SK-MEL-5 (cell line): ENCODE data around the gene DDX41. TPM values are rescaled to one million over a fixed set of nuclear protein-coding genes. Genes with fewer than 3 reads are reported as not detected.
"Not testable (repeated sequence)": the region's sequence is repeated elsewhere in the genome, so short reads cannot be mapped to it uniquely, and the experiment has no call there.

Source experiments
- DNase-seq: peaks from one replicate; pipeline ENCODE4 v3.0.0-alpha.2; 2016; ENCODE audit warnings: low read depth, low spot score
- in situ Hi-C: cut with HindIII; loops from 2 replicates; pipeline ENCODE4 v1.10.0; 2016; ENCODE audit warnings: low sequenced_read_pairs, high pct_unique_total_duplicates, low pct_unique_long_range_greater_than_20kb
- total RNA-seq: library from RNA; depleted of rRNA; stranded (reverse); fragments of >200 nt; shearing (Covaris generic); gene quantifications from 2 replicates; pipeline ENCODE4 v1.2.3, GENCODE V29; 2014

The DDX41 gene
- total RNA-seq, 1 experiment from 2014 or later: 145 TPM

GRCh38 chr5:177494346-177495195 lies 22.2 kb downstream of the DDX41 start:
- DNase-seq: peak; percentile 34
- in situ Hi-C loops: no loop called here

GRCh38 chr5:177493795-177494345 lies 22.9 kb downstream of the DDX41 start:
- no peak for DNase-seq
- in situ Hi-C loops: no loop called here

- no peak for DNase-seq
- in situ Hi-C loops: no loop called here
Measured at GRCh38 chr5:177492841-177493240, 23.9 kb downstream of the DDX41 start.

- DNase-seq: no peak
- in situ Hi-C loops: no loop called here
Measured at GRCh38 chr5:177491983-177492746, 24.6 kb downstream of the DDX41 start.

GRCh38 chr5:177491429-177491945 lies 25.3 kb downstream of the DDX41 start:
- in situ Hi-C loops: no loop called here
- DNase-seq: peak; percentile 64

GRCh38 chr5:177490992-177491391 lies 25.8 kb downstream of the DDX41 start:
- in situ Hi-C loops: no loop called here
- no peak for DNase-seq

- in situ Hi-C loops: no loop called here
- DNase-seq: no peak
Measured at GRCh38 chr5:177490311-177490991, 26.3 kb downstream of the DDX41 start.

- in situ Hi-C loops: no loop called here
- DNase-seq: no peak
Measured at GRCh38 chr5:177489119-177489716, 27.5 kb downstream of the DDX41 start.

- DNase-seq: no peak
- in situ Hi-C loops: no loop called here
Measured at GRCh38 chr5:177487975-177488374, 28.8 kb downstream of the DDX41 start.

- in situ Hi-C loops: no loop called here
- DNase-seq: no peak
Measured at GRCh38 chr5:177487144-177487543, 29.6 kb downstream of the DDX41 start.

GRCh38 chr5:177486256-177486655 lies 30.5 kb downstream of the DDX41 start:
- in situ Hi-C loops: no loop called here
- no peak for DNase-seq

- in situ Hi-C loops, DNase-seq: not testable (repeated sequence)
Measured at GRCh38 chr5:177485753-177486152, 31.0 kb downstream of the DDX41 start.

- no peak for DNase-seq
- in situ Hi-C loops: no loop called here
Measured at GRCh38 chr5:177484902-177485549, 31.7 kb downstream of the DDX41 start.

- no peak for DNase-seq
- in situ Hi-C loops: no loop called here
Measured at GRCh38 chr5:177483994-177484901, 32.5 kb downstream of the DDX41 start.

GRCh38 chr5:177483042-177483441 lies 33.7 kb downstream of the DDX41 start:
- no peak for DNase-seq
- in situ Hi-C loops: no loop called here

- DNase-seq: no peak
- in situ Hi-C loops: no loop called here
Measured at GRCh38 chr5:177482359-177482795, 34.4 kb downstream of the DDX41 start.
